CD8-positive, alpha-beta memory T cell (primary cell): ENCODE data around the gene ISL1. TPM values are rescaled to one million over a fixed set of nuclear protein-coding genes. Genes with fewer than 3 reads are reported as not detected.

Experiments used
- CTCF ChIA-PET: fragments of 350-600 bp; sonication (Branson Sonifier 250); formaldehyde crosslinking; loops from one replicate; lab custom pipeline; 2021; ENCODE audit warnings: antibody characterized with exemption; lab: Charles Lee
- POLR2A ChIA-PET: fragments of 350-600 bp; sonication (Branson Sonifier 250); formaldehyde crosslinking; loops from one replicate; lab custom pipeline; 2021; ENCODE audit warnings: antibody characterized with exemption; lab: Charles Lee
- DNase-seq, 5 donors: peaks; one replicate each; pipeline versions ENCODE4 v3.0.0 to v3.0.0-alpha.2; 2020 to 2022; ENCODE audit warnings: mixed read lengths in 1 of 5
- H3K27ac ChIP-seq: one replicate; pipeline ENCODE4 v1.7.0; 2013; ENCODE audit warnings: low read depth, mild to moderate bottlenecking, low read length, moderate library complexity
- H3K27me3 ChIP-seq: 2 replicates; pipeline ENCODE4 v1.7.0; 2013; ENCODE audit warnings: low read length, mild to moderate bottlenecking; ENCODE audit not compliant: insufficient read depth, poor library complexity, severe bottlenecking
- H3K36me3 ChIP-seq: 2 replicates; pipeline ENCODE4 v1.7.0; 2013; ENCODE audit warnings: mild to moderate bottlenecking, low read length, moderate library complexity; ENCODE audit not compliant: insufficient read depth
- H3K4me1 ChIP-seq: 2 replicates; pipeline ENCODE4 v1.7.0; 2013; ENCODE audit warnings: mild to moderate bottlenecking, low read length, moderate library complexity; ENCODE audit not compliant: insufficient read depth
- H3K4me3 ChIP-seq: 2 replicates; pipeline ENCODE4 v1.7.0; 2013; ENCODE audit warnings: mild to moderate bottlenecking, low read length
- H3K9me3 ChIP-seq: 2 replicates; pipeline ENCODE4 v1.7.0; 2013; ENCODE audit warnings: mild to moderate bottlenecking, low read length
- H3K27ac Mint-ChIP-seq, 8 donors: one replicate each; pipeline ENCODE4 v1.8.0; 2020 to 2021; ENCODE audit warnings: mixed read lengths in 8 of 8, mild to moderate bottlenecking in 6 of 8, inconsistent platforms in 3 of 8, moderate library complexity in 3 of 8
- H3K27me3 Mint-ChIP-seq, 2 donors: one replicate each; pipeline ENCODE4 v1.8.0; 2020 to 2021; ENCODE audit warnings: mixed read lengths in 2 of 2, mild to moderate bottlenecking in 1 of 2, moderate library complexity in 1 of 2
- H3K36me3 Mint-ChIP-seq, 3 donors: one replicate each; pipeline ENCODE4 v1.8.0; 2020 to 2021; ENCODE audit warnings: mixed read lengths in 3 of 3, inconsistent platforms in 1 of 3, mild to moderate bottlenecking in 1 of 3
- H3K4me1 Mint-ChIP-seq, 3 donors: one replicate each; pipeline ENCODE4 v1.8.0; 2020 to 2021; ENCODE audit warnings: mixed read lengths in 3 of 3, inconsistent platforms in 1 of 3, mild to moderate bottlenecking in 1 of 3
- H3K4me3 Mint-ChIP-seq, 7 donors: one replicate each; pipeline ENCODE4 v1.8.0; 2020 to 2021; ENCODE audit warnings: mixed read lengths in 7 of 7, mild to moderate bottlenecking in 6 of 7, moderate library complexity in 4 of 7, inconsistent platforms in 2 of 7
- H3K9me3 Mint-ChIP-seq, 5 donors: one replicate each; pipeline ENCODE4 v1.8.0; 2020 to 2022; ENCODE audit warnings: mixed read lengths in 5 of 5, mild to moderate bottlenecking in 3 of 5, moderate library complexity in 2 of 5, inconsistent platforms in 1 of 5
- polyA plus RNA-seq: library from polyadenylated mRNA; unstranded; fragments of 300-500 nt; fragmentation: Illumina TruSeq; gene quantifications from one replicate; pipeline ENCODE4 v1.2.3, GENCODE V29; 2021
- total RNA-seq, 2 experiments: library from RNA; stranded (reverse); gene quantifications; one replicate each; pipeline ENCODE4 v1.2.3, GENCODE V29; 2021

Gene ISL1
- total and polyA plus RNA-seq, 3 experiments from 2014 or later, result not detected

- Histone ChIP-seq H3K9me3 (no peaks in the 10 kb centered on the region), H3K27ac (no peak overlapping the region), H3K36me3 (no peaks in the 10 kb centered on the region), H3K4me3 (no peak overlapping the region), H3K4me1 (no peaks in the 10 kb centered on the region), H3K27me3 (peaks cover 6% of the 10 kb centered on the region)
- ChIA-PET CTCF (no interaction called here), POLR2A (no interaction called here)
- DNase-seq, result no peak
- Mint-ChIP-seq H3K9me3 (peaks cover 0 to 24% (median 13%) of the 10 kb centered on the region in 5 donors), H3K36me3 (no peaks in the 10 kb centered on the region), H3K27me3 (peaks cover 43 to 62% of the 10 kb centered on the region in 2 donors), H3K4me3 (no peak overlapping the region), H3K27ac (no peak overlapping the region), H3K4me1 (no peaks in the 10 kb centered on the region)
Measured at GRCh38 chr5:51389577-51390463, 6.6 kb downstream of the ISL1 start.

- H3K4me1 Mint-ChIP-seq, result no peaks in the 10 kb centered on the region
- CTCF ChIA-PET, result no interaction called here
Measured at GRCh38 chr5:51391175-51391574, 7.9 kb downstream of the ISL1 start.

GRCh38 chr5:51392689-51393199 lies 9.5 kb downstream of the ISL1 start:
- no peak overlapping the region for H3K27ac ChIP-seq
- POLR2A ChIA-PET, result no interaction called here
- no peaks in the 10 kb centered on the region for H3K9me3 ChIP-seq
- no peaks in the 10 kb centered on the region for H3K4me1 Mint-ChIP-seq
- no peaks in the 10 kb centered on the region for H3K36me3 ChIP-seq
- no peak overlapping the region for H3K27ac Mint-ChIP-seq
- peaks cover 2% of the 10 kb centered on the region for H3K27me3 ChIP-seq
- DNase-seq, result no peak
- no peaks in the 10 kb centered on the region for H3K36me3 Mint-ChIP-seq
- no peak overlapping the region for H3K4me3 ChIP-seq
- CTCF ChIA-PET, result interaction anchor here (1.5 kb wide), 1 partner anchor 15 kb away, joined by 3 read pairs; no protein-coding TSS in a partner anchor
- H3K4me3 Mint-ChIP-seq, result no peak overlapping the region
- H3K4me1 ChIP-seq, result no peaks in the 10 kb centered on the region
- peaks cover 0 to 24% (median 5%) of the 10 kb centered on the region in 5 donors for H3K9me3 Mint-ChIP-seq
- peaks cover 34 to 53% of the 10 kb centered on the region in 2 donors for H3K27me3 Mint-ChIP-seq

More at GRCh38 chr5:51391175-51391574, 7.9 kb downstream of the ISL1 start:
- H3K27ac Mint-ChIP-seq, result no peak overlapping the region
- no peak for DNase-seq
- Histone ChIP-seq H3K4me1 (no peaks in the 10 kb centered on the region), H3K27me3 (peaks cover 6% of the 10 kb centered on the region), H3K27ac (no peak overlapping the region), H3K9me3 (no peaks in the 10 kb centered on the region), H3K36me3 (no peaks in the 10 kb centered on the region), H3K4me3 (no peak overlapping the region)
- H3K4me3 Mint-ChIP-seq, result no peak overlapping the region
- peaks cover 0 to 23% (median 8%) of the 10 kb centered on the region in 5 donors for H3K9me3 Mint-ChIP-seq
- no peaks in the 10 kb centered on the region for H3K36me3 Mint-ChIP-seq
- peaks cover 38 to 58% of the 10 kb centered on the region in 2 donors for H3K27me3 Mint-ChIP-seq
- POLR2A ChIA-PET, result no interaction called here

DNA sequence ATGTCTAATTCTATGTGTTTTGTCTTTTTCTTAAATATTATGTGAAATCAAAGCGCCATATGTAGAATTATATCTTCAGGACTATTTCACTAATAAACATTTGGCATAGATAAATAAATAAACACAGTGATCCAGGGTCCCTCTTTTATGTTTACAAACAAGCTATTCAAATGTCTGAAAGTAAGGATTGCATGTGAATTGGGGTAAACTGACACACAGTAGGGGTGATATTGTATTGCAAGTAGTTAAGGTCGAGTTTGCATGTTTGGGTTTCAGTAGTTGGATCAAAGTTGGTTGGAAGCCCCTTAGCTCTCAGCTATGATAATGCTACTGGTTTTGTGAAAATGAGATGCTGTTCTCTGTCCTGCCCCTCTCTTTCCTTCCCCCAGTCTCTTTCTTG lies 11.4 kb downstream of the ISL1 start:
- DNase-seq, result no peak
- ChIA-PET CTCF (no interaction called here), POLR2A (no interaction called here)
- Histone ChIP-seq H3K36me3 (no peaks in the 10 kb centered on the region), H3K4me3 (no peak overlapping the region), H3K27me3 (no peaks in the 10 kb centered on the region), H3K27ac (no peak overlapping the region), H3K4me1 (no peaks in the 10 kb centered on the region), H3K9me3 (no peaks in the 10 kb centered on the region)
- Mint-ChIP-seq H3K4me1 (no peaks in the 10 kb centered on the region), H3K27ac (no peak overlapping the region), H3K9me3 (peaks cover 0 to 19% (median 8%) of the 10 kb centered on the region in 5 donors), H3K36me3 (no peaks in the 10 kb centered on the region), H3K27me3 (peaks cover 32 to 57% of the 10 kb centered on the region in 2 donors), H3K4me3 (no peak overlapping the region)

DNA sequence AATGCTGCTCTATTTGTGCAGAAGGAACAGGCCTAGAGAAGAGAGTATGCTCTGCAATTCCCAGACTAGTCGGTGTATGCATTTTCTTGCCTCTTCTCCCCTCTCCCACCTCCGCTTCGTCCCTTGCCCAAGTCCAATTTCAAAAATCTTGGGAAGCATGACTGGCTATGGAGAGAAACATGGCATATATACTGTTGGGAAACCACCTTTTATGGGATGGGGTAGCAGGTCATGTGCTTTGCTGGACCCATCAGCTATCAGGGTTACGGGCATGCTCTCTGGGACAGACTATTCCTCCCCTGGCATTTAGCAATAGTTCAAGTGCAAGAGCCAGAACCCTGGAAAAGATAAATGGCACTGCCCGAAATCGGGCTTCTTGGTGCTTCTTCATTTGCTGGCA lies 12.0 kb downstream of the ISL1 start:
- Mint-ChIP-seq H3K27me3 (peaks cover 32 to 62% of the 10 kb centered on the region in 2 donors), H3K9me3 (peaks cover 0 to 19% (median 12%) of the 10 kb centered on the region in 5 donors), H3K36me3 (no peaks in the 10 kb centered on the region), H3K27ac (no peak overlapping the region), H3K4me3 (no peak overlapping the region), H3K4me1 (no peaks in the 10 kb centered on the region)
- no peak overlapping the region for H3K4me3 ChIP-seq
- ChIA-PET CTCF (no interaction called here), POLR2A (no interaction called here)
- no peaks in the 10 kb centered on the region for H3K27me3 ChIP-seq
- no peaks in the 10 kb centered on the region for H3K9me3 ChIP-seq
- H3K36me3 ChIP-seq, result no peaks in the 10 kb centered on the region
- no peak overlapping the region for H3K27ac ChIP-seq
- H3K4me1 ChIP-seq, result no peaks in the 10 kb centered on the region
- no peak for DNase-seq

GRCh38 chr5:51395666-51396356 lies 12.6 kb downstream of the ISL1 start:
- Histone ChIP-seq H3K36me3 (no peaks in the 10 kb centered on the region), H3K4me3 (no peak overlapping the region), H3K27me3 (no peaks in the 10 kb centered on the region), H3K27ac (no peak overlapping the region), H3K4me1 (no peaks in the 10 kb centered on the region), H3K9me3 (no peaks in the 10 kb centered on the region)
- no peaks in the 10 kb centered on the region for H3K4me1 Mint-ChIP-seq
- H3K4me3 Mint-ChIP-seq, result no peak overlapping the region
- peaks cover 0 to 18% (median 10%) of the 10 kb centered on the region in 5 donors for H3K9me3 Mint-ChIP-seq
- H3K36me3 Mint-ChIP-seq, result no peaks in the 10 kb centered on the region
- H3K27ac Mint-ChIP-seq, result no peak overlapping the region
- POLR2A ChIA-PET, result no interaction called here
- H3K27me3 Mint-ChIP-seq, result peaks cover 27 to 60% of the 10 kb centered on the region in 2 donors
- CTCF ChIA-PET, result no interaction called here
- no peak for DNase-seq

GRCh38 chr5:51396797-51397196 lies 13.5 kb downstream of the ISL1 start:
- Mint-ChIP-seq H3K27ac (no peak overlapping the region), H3K4me3 (no peak overlapping the region), H3K27me3 (peaks cover 21 to 55% of the 10 kb centered on the region in 2 donors), H3K36me3 (no peaks in the 10 kb centered on the region), H3K4me1 (no peaks in the 10 kb centered on the region), H3K9me3 (peaks cover 0 to 13% (median 11%) of the 10 kb centered on the region in 5 donors)
- no peak for DNase-seq
- no peaks in the 10 kb centered on the region for H3K27me3 ChIP-seq
- no peak overlapping the region for H3K27ac ChIP-seq
- no peaks in the 10 kb centered on the region for H3K9me3 ChIP-seq
- H3K4me1 ChIP-seq, result no peaks in the 10 kb centered on the region
- CTCF ChIA-PET, result no interaction called here
- no peaks in the 10 kb centered on the region for H3K36me3 ChIP-seq
- POLR2A ChIA-PET, result no interaction called here
- H3K4me3 ChIP-seq, result no peak overlapping the region

DNA sequence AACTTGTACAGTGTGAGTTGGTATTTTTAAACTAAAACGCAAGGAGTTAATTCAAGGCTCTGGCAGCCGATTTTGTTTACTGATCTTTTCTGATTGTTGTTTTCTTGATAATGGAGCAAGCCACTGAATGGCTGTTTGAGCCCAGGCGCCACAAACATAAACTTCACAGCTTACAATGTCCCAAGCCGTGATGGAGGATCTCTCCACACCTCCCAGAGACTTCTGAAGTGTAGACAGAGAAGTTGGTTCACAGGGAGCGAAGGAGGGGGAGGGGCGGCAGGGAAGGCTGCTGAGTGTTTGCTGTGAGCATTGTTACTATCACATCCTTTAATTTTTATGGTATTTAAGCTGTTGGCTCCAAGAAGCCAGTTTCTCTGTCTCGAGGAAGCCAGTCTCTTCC lies 14.7 kb downstream of the ISL1 start:
- Histone ChIP-seq H3K4me3 (no peak overlapping the region), H3K4me1 (no peaks in the 10 kb centered on the region), H3K27me3 (no peaks in the 10 kb centered on the region), H3K9me3 (no peaks in the 10 kb centered on the region), H3K27ac (no peak overlapping the region), H3K36me3 (no peaks in the 10 kb centered on the region)
- H3K36me3 Mint-ChIP-seq, result no peaks in the 10 kb centered on the region
- peaks cover 0 to 12% (median 8%) of the 10 kb centered on the region in 5 donors for H3K9me3 Mint-ChIP-seq
- no peak for DNase-seq
- peaks cover 21 to 50% of the 10 kb centered on the region in 2 donors for H3K27me3 Mint-ChIP-seq
- no peaks in the 10 kb centered on the region for H3K4me1 Mint-ChIP-seq
- no peak overlapping the region for H3K4me3 Mint-ChIP-seq
- CTCF ChIA-PET, result no interaction called here
- POLR2A ChIA-PET, result no interaction called here
- no peak overlapping the region for H3K27ac Mint-ChIP-seq
